ENCODE measurements around the gene GLIS1.

- TF ChIP-seq EZH2 (IDR thresholded peaks at IDR 0.05; ENCODE audit: insufficient read depth, poor library complexity, severe bottlenecking): no peak
- no peak for TF ChIP-seq EZH2phosphoT487 (IDR thresholded peaks at IDR 0.05; ENCODE audit: insufficient read depth, low read depth)
Observed at GRCh38 chr1:53718443-53718842, 20.5 kb downstream of the GLIS1 start.

Data from GM23248 (cell line).